Measurements from ENCODE around the gene DPY19L3.

The DPY19L3 gene

DNA sequence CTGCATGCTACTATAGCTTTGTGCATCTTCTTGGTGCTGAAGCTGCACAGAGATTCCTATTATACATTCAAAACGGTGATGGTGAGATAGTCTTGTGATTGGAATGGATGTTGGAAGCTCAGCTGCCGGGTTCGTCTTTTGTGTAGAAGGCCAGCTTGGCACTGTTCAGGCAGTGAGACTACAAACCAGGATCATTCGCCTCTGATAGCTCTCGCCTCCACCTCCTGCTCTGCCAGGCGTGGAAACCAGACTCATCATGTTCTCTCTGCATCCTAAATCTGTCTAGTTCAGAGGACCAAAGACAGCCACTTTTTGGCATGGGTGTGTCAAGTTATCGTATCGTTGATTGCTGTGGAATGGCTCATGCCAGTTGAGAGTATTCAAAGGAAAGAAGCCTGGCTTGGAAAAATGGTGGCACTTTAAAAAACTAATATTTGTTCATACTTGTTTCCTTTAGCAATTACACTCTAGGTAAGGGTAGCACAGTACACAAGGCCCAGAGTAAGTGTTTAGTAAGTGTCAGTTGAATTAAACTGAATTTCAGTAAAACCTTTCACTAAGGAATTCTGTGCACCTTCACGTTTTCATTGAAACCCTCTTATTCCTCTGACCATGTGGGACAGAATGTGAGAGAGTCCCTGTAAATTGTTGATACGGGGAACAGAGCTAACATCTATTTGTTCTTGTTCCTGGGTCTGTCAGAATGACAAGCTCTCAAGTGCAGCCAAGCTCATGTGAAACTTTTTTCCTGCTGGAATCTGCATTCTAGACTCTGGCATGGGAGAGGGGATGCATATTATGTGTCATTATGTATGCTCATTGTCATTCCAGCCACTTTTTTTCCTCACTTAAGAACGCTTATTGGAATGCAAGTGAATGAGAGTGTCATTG is 69.8 kb downstream of the DPY19L3 start:
- Histone ChIP-seq H3K36me3 (replicated peaks) (peaks cover 17% of the 10 kb centered on the region), H3K4me3 (ENCODE audit: low read depth, low read length) (no peak overlapping the region), H3K27me3 (replicated peaks) (no peaks in the 10 kb centered on the region), H3K27ac (no peak overlapping the region)
- DNase-seq: no peak
- in situ Hi-C loops (cut with HindIII; ENCODE audit: low pct_ligation_motif_present, low sequenced_read_pairs): no loop called here
- TF ChIP-seq, protein P1, sequence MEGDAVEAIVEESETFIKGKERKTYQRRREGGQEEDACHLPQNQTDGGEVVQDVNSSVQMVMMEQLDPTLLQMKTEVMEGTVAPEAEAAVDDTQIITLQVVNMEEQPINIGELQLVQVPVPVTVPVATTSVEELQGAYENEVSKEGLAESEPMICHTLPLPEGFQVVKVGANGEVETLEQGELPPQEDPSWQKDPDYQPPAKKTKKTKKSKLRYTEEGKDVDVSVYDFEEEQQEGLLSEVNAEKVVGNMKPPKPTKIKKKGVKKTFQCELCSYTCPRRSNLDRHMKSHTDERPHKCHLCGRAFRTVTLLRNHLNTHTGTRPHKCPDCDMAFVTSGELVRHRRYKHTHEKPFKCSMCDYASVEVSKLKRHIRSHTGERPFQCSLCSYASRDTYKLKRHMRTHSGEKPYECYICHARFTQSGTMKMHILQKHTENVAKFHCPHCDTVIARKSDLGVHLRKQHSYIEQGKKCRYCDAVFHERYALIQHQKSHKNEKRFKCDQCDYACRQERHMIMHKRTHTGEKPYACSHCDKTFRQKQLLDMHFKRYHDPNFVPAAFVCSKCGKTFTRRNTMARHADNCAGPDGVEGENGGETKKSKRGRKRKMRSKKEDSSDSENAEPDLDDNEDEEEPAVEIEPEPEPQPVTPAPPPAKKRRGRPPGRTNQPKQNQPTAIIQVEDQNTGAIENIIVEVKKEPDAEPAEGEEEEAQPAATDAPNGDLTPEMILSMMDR (IDR thresholded peaks at IDR 0.05; ENCODE audit: low read depth, low read length, missing control alignments): no peak

DNA sequence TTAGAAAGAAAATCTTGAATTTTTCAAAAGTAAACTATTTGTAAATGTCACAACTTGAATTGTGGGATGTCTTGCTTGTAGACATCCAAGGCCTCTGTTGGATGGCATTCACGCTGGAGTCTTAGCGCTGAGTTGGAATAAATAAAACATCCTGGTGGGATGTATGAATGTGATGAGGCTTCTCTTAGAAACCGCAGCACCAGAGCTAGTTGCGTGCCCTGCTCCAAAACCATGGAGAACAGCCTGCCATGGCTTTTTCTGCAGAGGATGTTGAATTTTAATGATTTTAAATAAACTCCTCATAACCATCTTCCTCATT is 70.4 kb downstream of the DPY19L3 start:
- in situ Hi-C loops (cut with HindIII; ENCODE audit: low pct_ligation_motif_present, low sequenced_read_pairs): no loop called here
- TF ChIP-seq, protein P1 (IDR thresholded peaks at IDR 0.05; ENCODE audit: low read depth, low read length, missing control alignments): no peak
- Histone ChIP-seq H3K36me3 (replicated peaks) (peaks cover 17% of the 10 kb centered on the region), H3K27ac (no peak overlapping the region), H3K27me3 (replicated peaks) (no peaks in the 10 kb centered on the region), H3K4me3 (ENCODE audit: low read depth, low read length) (no peak overlapping the region)
- DNase-seq: no peak

DNA sequence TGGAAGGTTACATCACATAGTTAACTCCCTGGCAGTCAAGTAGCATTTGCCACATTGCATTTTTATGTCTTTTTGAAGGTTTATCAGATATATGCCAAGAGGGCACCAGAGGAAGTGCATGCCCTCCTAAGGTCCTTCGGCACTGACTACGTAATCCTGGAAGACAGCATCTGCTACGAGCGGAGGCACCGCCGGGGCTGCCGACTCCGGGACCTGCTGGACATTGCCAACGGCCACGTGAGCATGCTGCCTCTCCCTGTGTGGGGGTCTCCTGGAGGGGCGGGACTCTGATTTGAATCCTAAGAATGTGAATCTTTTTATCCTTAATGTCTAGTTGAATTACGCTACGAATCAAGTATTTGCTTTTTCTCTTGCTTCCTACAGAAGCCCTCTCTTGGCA is 74.8 kb downstream of the DPY19L3 start:
- in situ Hi-C loops (cut with HindIII; ENCODE audit: low pct_ligation_motif_present, low sequenced_read_pairs): no loop called here
- H3K4me3 ChIP-seq (ENCODE audit: low read depth, low read length): no peak overlapping the region
- DNase-seq: no peak
- no peaks in the 10 kb centered on the region for H3K27me3 ChIP-seq (replicated peaks)
- peaks cover 33% of the 10 kb centered on the region for H3K36me3 ChIP-seq (replicated peaks)
- TF ChIP-seq, protein P1 (IDR thresholded peaks at IDR 0.05; ENCODE audit: low read depth, low read length, missing control alignments): no peak
- H3K27ac ChIP-seq: no peak overlapping the region

DNA sequence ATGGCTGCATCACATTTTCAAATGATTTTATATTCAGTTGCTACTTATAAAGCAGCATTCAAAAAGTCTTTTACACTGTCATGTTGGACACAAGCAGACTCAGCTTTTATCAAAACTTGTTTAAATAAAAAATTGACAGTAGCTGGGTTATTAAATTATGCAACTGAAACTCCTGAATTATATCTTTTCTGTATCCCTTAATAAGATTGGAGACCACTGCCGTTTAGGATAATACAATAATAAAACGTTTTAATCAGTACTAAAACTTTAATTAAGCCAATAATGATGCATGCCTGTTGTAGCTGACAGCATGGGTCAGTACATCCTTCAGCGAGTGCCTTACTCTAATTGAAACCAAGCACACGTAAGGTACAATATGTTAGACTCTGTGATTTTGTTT is 78.0 kb downstream of the DPY19L3 start:
- Histone ChIP-seq H3K36me3 (replicated peaks) (peaks cover 30% of the 10 kb centered on the region), H3K27me3 (replicated peaks) (no peaks in the 10 kb centered on the region), H3K4me3 (ENCODE audit: low read depth, low read length) (no peak overlapping the region), H3K27ac (no peak overlapping the region)
- TF ChIP-seq, protein P1 (IDR thresholded peaks at IDR 0.05; ENCODE audit: low read depth, low read length, missing control alignments): no peak
- in situ Hi-C loops (cut with HindIII; ENCODE audit: low pct_ligation_motif_present, low sequenced_read_pairs): no loop called here
- no peak for DNase-seq

DNA sequence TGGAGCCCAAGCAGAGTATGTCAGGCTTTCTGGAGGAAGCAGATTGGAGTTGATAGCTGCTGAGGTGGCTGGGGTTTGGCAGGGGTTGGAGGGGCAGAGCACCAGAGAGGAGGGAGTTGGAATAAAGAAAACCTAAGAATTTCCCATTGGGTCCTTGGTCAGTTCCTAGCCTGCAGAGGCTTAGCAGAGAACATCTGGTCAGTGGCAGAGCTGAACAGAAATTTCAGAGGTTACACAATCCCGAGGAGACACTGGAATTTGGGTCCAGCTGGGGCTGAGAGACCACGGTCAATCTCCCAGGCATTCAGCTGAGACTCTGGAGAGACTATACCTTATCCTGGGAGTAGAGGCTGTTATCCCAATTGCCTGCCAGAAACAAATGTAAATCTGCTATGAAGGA is 84.4 kb downstream of the DPY19L3 start:
- peaks cover 7% of the 10 kb centered on the region for H3K36me3 ChIP-seq (replicated peaks)
- no peak overlapping the region for H3K4me3 ChIP-seq (ENCODE audit: low read depth, low read length)
- H3K27me3 ChIP-seq (replicated peaks): no peaks in the 10 kb centered on the region
- in situ Hi-C loops (cut with HindIII; ENCODE audit: low pct_ligation_motif_present, low sequenced_read_pairs): no loop called here
- H3K27ac ChIP-seq: no peak overlapping the region
- TF ChIP-seq, protein P1 (IDR thresholded peaks at IDR 0.05; ENCODE audit: low read depth, low read length, missing control alignments): no peak
- no peak for DNase-seq

DNA sequence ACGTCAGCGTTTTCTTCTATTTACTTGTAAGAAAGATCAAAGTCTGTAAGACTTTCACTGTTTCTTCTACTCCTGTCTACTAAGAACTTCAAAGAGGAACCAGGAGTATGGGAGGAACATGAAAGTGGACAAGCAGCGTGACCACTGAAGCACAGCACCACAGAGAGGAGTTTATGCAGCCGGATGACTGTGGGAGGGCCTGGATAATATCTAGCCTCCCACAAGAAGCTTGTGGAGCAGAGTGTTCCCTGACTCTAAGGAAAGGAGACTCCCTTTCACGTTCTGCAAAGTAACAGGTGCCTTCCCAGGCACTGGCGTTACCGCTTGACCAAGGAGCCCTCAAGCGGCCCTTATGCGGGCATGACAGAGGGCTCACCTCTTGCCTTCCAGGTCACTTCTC is 91.8 kb downstream of the DPY19L3 start:
- H3K36me3 ChIP-seq (replicated peaks): no peaks in the 10 kb centered on the region
- H3K27ac ChIP-seq: no peak overlapping the region
- TF ChIP-seq, protein P1 (IDR thresholded peaks at IDR 0.05; ENCODE audit: low read depth, low read length, missing control alignments): no peak
- no peak overlapping the region for H3K4me3 ChIP-seq (ENCODE audit: low read depth, low read length)
- in situ Hi-C loops (cut with HindIII; ENCODE audit: low pct_ligation_motif_present, low sequenced_read_pairs): no loop called here
- no peak for DNase-seq
- H3K27me3 ChIP-seq (replicated peaks): no peaks in the 10 kb centered on the region

Measured in brain microvascular endothelial cell (primary cell).